ENCODE results near the gene RPS24.

The RPS24 gene

DNA sequence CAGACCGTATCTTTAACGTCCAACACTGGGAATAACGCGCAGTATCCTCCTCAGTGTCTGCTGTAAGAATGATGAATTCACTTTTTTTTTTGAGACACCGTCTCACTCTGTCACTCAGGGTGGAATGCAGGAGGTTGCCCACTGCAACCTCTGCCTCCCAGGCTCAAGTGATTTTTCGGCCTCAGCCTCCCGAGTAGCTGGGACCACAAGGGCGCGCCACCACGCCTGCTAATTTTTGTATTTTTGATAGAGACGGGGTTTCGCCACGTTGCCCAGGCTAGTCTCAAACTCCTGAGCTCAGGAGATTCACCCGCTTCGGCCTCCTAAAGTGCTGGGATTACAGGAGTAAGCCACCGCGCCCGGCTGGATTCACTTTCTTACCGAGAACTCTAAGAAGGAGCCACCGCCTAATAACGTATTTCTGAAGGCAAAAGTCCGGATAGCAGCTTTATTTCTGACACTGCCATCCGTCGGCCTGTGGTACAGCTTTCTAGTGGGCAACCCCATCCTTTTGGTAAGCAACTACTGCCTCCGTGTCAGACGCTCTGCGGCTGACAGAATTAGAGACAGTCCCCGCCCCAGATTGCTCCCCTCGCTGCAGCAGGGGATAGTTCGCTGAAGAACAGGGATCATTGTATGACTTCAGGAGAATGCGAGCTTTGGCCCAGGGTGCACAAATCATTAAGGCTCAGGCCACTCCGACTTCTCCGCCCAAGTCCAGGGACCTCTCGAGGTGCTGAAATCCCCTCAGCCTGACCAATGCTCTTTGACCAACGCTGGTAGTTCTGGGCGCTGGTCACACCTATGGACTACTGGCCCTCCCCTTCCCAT lies 5.0 kb upstream of the RPS24 start:
- peak; percentile 33 for DNase-seq

DNA sequence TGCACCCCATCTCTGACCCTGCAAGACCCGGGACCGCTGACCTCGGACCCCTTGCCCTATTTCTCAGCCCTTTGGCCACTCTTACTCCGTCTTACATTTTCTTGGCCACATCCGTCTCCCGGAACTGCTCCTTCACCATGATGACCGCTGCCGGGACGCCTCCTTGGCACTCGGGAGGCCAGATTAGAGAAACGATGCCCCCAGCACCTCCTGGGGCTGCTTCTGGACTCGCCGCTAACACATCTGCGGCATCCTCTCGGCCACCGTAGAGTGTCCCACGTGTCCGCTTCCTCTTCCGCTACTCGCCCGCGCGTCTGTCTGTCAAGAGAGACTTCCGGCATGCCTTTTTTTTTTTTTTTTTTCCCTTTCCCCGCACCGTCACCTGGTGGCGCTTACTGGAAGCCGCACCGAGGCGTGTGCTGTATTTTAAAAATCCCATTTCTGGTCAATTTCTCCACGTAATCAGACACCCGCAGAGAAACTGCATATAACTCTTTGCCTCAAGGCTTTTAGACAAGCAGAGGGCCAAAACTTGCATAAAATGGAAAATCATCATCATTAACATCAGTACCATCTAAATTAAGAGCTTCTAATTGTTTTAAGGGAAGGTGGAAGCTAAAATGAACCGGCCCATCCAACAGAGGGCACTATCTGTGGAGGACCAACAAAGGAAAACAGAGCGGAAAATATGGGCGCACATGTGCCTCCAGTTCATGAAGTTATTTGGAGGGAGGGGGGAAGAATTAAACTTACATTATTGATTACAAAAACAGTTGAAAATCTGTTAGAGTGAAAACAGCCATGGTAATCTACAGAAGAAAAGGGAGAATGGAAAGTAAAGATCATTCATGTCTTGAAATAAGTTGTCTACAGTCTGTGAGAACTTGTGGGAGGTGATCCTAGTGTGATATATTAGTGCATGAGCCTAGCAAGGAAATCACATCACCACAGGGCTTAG lies 4.1 kb upstream of the RPS24 start, which contains the start of gene POLR3A:
Gene POLR3A (minus strand): TSS at position 247 of the 958 bp plus-strand sequence. CDS start 108 bp downstream, at position 139.
- DNase-seq = peak; percentile 98

DNA sequence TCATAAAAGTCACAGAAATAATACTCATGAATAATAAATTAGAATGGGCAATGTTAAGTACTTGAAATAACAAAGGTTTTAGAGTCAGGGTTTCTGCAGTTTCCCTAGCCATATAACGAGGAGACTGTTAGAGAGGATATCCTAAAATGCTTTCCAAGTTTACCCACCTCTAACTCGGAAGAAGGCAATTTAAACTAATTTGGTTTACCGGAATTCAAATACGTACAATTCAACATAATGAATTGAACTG lies 351 bp upstream of the RPS24 start:
- DNase-seq = no peak

DNA sequence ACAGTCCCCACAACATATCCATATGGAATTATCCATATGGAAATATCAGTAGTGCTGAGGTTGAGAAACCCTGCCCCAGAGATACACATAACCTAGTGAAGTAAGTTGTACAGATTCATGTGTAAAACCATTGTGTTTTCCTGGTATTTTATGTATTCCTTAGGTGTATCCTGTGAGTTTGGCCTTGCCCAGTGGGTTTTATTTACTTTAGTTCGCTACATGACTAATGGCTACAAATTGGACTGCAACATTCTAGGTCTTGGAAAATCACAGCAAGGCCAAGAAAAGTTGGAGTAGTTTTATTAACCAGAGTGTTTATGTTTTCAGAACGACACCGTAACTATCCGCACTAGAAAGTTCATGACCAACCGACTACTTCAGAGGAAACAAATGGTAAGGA lies 1.4 kb downstream of the RPS24 start:
- DNase-seq = no peak

DNA sequence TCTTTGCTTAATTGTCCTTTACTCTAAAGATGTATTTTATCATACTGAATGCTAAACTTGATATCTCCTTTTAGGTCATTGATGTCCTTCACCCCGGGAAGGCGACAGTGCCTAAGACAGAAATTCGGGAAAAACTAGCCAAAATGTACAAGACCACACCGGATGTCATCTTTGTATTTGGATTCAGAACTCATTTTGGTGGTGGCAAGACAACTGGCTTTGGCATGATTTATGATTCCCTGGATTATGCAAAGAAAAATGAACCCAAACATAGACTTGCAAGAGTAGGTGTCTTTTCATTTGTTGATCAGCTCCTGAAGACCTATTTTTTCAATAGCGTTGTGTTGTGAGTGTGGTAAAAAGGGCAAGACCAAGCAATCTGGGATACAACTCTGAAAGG lies 1.8 kb downstream of the RPS24 start:
- DNase-seq = no peak

DNA sequence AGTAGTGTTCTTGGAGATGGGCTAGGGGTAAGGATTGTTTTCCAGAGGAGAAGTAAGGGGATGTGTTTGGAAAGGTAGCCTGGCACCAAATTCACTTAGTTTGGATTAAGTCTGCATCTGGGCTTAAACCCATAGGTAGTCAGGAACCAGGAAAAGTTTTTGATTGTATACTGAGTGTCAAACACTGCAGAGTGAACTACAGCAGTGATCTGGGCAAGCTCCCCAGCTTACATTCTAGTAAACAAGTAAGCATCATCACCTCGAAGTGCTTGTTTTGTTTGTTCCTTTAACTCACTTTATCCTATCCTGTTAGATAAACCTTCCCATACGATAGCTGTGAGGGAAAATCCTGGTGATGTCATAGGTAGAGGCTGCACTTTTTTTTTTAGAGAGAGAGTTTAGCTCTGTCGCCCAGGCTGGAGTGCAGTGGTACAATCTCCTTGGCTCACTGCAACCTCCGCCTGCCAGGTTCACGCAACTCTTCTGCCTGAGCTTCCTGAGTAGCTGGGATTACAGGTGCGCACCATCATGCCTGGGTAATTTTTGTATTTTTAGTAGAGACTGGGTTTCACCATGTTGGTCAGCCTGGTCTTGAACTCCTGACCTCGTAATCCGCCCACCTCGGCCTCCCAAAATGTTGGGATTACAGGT lies 2.4 kb downstream of the RPS24 start:
- DNase-seq = no peak

DNA sequence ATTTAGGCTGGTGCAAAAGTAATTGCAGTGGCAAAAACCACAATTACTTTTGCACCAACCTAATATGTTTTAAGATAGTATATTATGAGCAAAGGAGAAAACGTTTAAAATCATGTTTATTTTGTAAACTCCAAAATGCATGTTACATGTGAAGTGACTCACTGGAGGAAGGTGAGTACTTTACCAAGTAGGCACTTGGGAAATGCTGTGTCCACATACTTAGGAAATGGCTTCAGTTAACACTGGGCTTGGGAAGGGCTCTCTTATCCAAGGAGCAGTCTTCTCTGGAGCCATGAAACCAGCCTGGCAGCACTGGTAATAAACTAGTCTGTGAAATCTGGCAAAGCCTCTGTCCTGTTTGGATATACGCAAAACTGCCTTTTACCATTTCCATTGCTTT lies 4.4 kb downstream of the RPS24 start:
- DNase-seq = no peak

DNA sequence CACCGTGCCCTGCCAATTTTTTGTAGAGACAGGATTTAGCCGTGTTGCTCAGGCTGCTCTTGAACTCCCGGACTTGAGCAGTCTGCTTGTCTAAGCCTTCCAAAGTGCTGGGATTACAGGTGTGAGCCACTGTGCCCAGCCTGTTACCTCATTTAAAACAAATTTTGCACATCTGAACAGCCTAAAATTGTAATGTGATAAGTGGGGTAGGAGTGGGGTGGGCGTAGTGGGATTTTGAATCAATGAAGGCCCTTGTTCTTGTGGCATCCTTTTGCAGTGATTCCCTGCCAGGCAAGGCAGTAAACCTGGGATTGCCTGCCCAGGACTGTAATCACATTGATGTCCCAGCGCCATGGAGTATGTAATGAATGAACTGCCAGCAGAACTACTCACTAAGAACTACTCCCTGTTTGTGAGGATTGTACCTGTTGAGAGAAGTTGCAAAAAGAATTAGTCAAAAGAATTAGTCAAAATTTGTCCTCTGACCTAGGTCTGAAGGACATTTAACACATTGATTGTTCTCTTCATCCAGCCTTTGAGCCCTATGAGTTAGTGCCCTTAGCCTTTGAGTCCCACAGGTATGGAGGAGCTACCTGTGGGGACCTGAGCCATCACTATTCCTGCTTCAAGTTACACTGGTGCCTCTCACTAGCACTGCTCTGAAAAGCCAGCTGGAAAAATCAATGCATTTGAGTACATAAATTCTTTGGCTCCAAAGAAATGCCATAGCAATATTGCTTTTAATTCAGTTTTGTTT lies 5.3 kb downstream of the RPS24 start:
- no peak for DNase-seq

DNA sequence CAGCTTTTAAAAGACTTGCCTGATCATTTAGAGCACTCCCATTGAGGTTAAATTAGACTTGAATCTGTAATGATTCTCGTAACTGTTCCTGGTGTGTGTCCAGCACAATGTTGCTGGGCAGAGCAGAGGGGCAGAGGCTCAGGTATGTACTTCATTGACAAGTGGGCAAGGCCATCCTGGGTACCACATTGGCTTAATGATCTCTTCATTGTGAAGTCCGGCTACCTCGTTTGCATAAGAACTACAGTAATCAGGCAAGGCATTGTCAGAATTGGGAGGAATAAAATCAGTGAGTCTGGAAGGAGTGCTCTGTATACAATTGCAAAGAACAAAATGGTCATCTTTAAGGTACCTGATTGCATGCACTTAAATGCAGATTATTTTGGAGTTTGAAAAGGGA lies 6.1 kb downstream of the RPS24 start:
- DNase-seq = no peak

DNA sequence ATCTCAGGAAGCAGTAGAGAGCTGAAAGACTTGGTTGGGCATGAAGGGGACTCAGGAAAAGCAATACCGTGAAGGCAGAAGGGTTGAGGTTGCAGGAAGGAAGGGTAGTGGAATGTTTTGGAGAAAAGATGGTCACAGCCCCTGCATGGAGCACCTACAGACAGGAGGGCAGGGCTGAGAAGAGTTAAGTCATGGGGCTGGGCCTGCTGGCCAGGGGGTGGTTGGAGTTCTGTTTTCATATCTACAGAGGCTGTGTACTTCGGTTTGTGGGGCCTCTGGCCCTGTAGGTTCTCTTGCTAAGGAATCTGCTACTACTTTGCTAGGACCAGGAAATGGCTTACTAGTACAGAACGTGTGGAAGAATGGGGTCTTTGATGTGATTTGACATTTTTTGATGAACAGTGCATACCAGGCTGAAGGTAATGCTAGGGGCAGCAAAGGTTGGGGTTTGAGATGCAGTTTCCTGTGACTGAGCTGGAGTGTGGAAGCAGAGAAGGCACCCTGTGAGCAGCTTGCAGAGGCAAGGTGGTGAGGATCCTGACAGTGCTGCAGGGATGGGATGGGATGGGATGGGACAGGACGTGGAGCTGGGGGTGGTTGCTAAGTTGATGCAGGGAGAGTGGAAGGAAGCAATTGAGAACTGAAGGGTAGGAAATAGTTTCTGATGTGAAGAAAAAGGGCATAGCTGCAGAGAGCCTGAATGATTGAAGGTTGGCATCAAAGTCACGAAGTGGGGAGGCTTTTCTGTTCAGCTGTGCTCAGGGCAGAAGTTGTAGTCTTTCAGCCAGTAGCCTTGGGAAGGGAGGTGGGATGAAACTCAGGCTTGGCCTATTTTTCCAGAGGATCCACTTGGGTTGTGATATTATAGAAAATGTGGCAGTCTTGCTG lies 7.8 kb downstream of the RPS24 start:
- no peak for DNase-seq

DNA sequence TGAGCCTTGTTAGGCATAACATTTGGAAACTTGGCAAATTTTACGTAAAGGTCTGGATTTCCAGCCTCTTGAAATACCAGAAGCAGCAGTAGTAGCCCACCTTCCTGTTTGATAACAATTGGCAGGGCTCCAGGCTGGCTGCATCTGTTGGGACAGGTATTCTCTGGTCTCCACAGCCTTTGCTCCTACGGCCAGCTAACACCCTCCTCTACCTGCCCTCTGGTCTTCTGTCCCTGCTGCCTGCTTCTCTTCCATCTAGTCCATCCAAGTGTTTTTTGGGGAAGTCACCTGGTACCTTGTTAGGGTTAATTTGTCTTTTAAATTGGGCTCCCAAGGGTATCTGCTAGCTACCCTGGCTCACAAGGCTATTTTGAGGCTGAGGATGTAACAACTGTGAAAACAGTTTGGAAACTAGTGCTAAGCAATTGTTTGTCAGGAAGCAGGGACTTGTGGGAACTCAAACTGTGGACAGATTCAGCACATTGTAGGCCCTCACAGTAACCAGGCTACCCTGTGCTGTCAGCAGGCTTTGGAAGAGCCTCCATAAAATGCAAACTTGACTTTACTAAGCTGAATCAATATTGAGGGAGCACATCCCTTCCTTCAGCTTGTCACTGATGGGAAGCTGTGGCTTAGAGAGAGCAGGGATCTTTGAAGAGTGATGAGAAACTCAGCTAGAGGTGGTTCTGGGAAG lies 8.5 kb downstream of the RPS24 start:
- DNase-seq = no peak

DNA sequence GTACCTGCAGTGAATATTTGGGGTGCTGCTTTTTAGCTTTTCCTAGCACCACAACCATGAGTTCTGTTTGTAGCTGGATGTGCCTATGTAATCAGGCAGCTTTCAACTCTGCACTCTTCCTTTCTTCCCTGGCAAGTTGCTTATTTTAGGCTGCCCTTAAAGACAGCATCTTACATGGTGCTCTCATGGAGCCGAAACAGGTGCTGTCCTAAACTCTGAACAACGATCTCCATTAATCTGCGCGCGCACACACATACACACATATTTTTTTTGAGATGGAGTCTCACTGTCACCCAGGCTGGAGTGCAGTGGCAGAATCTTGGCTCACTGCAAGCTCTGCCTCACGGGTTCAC lies 9.1 kb downstream of the RPS24 start:
- no peak for DNase-seq

DNA sequence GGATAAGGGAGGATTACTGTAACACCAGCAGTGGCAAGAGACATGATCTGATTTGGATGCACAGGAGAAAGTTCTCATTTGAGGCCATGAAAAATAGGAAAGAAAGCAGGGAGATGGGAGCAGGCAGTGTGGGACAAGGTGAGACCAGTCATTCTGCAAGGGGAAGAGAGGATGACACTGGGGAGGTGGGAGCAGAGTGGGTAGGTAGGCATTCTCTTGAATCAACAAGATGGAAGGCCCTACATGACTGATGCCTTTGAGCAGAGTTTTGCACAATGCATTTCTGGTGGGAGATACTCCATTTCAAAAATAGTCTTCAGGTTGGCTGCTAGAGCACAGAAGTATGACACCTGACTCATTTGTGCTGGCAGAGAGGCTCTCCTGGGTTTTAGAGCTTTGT lies 10.5 kb downstream of the RPS24 start:
- DNase-seq = no peak

DNA sequence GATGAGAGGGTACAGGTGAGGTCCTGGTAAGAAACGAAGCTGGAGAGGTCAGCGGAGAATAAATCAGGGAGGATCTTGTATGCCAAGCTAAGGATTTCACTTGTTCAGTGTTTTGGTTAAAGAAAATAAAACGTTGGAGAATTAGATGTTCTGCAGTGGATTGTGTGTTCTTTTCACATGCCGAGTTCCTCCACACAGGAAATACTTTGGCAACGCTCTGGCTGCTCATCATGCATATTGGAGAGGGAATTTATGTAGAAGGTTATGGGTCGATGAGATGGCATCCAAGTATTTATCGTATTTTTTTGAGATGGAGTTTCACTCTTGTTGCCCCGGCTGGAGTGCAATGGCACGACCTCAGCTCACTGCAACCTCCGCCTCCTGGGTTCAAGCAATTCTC lies 11.0 kb downstream of the RPS24 start:
- peak; percentile 38 for DNase-seq

DNA sequence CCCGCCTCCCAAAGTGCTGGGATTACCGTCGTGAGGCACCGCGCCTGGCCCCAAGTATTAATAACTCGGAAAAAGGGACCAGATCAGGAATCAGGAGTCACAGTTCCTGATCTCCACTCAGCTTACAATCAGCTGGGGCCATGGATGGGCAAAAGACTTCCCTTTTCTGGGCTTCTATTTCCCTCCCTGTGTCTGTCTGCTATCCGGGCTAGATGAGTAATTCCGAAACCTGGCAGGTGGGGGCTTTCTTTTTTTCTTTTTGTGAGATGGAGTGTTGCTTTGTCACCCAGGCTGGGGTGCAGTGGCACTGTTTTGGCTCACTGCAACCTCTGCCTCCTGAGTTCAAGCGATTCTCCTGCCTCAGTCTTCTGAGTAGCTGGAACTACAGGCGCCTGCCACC lies 11.6 kb downstream of the RPS24 start:
- DNase-seq = no peak

DNA sequence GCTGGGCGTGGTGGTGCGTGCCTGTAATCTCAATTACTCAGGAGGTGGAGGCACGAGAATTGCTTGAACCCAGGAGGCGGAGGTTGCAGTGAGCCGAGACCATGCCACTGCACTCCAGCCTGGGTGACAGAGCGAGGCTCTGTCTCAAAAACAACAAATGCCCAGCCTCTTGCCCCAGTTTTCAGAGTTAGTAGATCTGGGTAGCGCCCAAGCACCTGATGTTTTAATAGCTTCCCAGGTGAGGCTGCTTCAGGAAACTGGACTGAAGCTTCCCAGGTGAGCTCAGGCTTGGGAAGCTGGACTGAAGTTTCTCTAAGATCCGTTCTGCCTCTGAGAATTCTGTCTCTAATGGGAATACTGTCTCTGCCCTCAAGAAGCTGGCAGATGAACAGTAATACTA lies 12.2 kb downstream of the RPS24 start:
- DNase-seq = no peak

DNA sequence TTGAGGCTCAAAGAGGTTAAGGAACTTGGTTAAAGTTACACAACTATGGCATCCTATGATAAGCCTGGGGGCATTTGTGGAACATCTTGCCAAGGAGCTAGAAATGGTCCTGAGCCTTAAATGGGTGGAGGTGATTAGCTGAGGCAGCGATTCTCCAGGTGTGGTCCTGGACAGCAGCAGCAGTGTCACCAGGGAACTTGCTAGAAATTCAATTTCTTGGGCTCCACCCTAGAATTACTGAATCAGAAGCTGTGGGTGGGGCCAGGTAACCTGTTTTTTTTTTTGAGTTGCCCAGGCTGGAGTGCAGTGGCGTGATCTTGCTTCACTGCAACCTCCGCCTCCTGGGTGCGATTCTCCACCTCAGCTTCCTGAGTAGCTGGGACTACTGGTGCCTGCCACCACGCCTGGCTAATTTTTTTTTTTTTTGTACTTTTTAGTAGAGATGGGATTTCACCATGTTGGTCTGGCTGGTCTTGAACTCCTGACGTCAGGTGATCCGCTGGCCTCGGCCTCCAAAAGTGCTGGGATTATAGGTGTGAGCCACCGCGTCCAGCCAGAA lies 13.1 kb downstream of the RPS24 start:
- no peak for DNase-seq

DNA sequence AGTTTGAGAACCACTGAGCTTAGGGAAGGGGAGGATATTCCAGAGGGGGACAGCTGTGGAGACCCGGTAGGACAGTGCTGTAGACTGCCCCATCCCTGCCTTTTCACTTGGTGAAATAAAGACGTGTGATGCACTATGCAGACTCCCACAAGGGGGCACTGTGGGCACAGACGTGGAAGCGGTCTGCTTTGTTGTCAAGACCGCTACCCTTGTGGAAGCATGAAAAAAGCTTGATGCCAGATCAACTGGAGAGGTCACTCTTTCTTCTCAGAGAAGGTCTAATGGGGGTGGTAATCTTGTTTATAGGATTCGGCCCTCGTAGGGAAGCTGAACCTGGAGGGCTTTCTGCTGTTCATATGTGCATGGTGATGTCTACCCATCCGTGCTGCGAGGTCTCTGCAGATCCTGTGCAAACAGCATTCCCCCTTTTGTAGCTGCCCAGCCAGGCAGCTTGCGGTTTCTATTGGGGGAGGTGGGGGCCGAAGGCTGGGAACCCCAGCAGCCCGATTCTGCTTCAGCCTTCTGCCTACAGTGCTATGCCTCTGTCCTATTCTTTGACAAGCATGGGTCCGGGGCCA lies 13.7 kb downstream of the RPS24 start:
- peak; percentile 78 for DNase-seq

DNA sequence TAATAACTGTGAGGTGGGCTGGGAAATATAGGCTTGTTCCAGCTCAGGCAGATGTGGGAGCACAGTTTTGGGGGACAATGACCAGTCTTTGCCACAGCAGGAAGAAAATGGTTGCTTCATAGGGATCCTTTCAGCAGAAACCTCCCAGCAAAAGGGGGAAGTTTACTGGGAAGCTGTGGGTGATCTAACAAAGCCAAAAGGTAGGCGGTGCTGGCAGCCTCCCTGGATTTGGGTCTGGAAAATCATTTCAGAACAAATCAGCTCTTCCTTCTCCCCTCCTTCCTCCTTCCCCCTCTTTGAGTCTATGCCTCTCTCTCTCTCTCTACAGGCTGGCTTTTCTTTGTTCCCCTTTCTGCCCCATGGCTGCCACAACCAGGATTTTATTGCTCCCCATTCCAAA lies 16.2 kb downstream of the RPS24 start:
- DNase-seq = no peak

DNA sequence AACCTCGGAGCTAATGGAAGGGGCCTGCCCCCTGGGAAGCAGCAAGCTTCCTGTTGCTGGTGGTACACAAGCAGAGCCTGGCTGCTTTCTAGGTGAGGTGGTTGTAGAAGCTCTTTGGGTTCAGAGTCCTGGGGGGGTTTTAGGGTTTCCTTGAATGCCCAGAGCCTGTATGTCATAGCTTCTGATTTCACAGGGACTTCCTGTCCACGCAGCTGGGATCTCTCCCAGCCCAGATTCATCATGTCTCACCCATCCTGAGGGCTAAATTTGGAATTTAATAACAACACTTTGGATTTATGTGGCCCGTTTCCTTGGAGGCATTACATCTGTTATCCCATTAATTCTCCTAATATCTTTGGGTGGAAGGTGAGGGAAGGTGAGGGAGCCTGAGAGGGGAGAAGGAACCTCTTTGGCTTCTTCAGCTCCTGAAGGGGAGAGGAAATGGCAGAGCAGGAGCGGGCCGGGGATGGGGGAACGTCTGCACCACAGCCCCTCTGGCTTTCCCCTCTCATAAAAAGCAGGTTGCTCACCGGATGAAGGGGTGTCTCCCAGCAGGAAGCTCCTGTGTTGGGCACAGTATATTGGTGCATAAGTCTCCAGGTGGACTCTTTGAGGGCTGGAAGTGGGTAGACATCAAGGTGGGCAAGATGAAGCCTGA lies 19.7 kb downstream of the RPS24 start:
- peak; percentile 90 for DNase-seq
